ENCODE results near the gene ICA1.
"Not testable (repeated sequence)": the region's sequence is repeated elsewhere in the genome, so short reads cannot be mapped to it uniquely, and the experiment has no call there.

The ICA1 gene

DNA sequence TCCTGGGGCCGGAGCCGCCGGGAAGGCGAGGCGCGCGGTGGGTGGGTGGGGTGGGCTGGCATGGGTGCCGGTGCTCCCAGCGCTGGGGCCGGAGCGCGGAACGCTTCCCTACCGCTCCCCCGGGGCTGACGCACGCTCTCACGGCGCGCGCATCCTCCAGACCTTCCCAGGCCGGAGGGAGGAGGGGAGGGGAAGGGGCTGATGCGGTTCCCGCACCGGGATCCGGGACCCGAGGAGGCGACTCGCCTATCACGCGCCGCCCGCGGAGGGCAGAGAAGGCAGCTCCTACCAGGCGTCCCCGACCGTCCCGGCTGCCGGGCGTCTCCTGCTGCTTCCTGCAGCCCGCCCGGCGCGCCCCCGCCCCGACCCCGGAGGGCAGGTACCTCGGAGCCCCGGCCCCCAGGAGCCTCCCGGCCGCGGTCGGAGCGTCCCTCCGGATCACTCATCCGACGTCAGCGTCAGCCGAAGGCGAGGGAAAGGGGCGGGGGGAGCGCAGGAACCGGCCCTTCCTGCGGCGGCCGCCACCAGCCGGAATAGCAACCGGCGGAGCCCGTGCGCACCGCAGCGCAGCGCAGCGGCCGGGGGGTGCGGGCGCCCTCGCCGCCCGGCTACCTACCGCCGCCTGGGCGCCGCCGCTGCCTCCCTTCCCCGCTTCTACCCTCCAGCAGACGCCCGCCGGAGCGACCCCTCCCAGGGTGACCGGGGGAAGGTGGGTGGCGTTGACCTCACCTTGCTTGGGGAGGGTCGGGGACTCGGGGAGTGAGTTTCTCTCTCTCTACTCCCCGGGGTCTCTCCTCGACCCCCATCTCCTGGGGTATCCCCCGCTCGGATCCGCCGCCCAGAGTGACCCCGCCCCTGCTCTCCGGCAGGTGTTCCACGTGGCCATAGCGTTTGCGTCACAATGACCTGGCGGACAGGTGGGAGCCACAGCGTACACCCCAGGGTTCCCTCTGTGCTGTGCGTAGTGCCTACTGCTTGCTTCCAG, at the start of gene ICA1:
ICA1 (minus strand) TSS at position 457 of the 985 bp plus-strand sequence. CDS start 26,241 bp downstream, outside the sequence.
- DNase-seq = peak; percentile 66

DNA sequence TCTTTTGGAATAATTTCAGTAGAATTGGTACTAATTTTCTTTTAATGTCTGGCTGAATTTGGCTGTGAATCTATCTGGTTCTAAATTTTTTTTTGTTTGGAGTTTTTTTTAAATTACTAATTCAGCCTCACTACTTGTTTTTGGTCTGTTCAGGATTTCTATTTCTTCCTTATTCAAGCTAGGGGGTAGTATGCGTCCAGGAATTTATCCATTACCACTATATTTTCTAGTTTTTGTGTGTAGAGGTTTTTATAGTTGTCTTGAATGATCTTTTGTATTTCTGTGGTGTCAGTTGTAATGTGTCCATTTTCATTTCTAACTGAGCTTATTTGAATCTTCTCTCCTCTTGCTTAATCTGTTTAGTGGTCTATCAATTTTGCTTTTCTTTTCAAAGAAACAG, 48.9 kb upstream of the ICA1 start:
- DNase-seq = no peak

- no peak for DNase-seq
Measured at GRCh38 chr7:8305625-8306388, 43.8 kb upstream of the ICA1 start.

GRCh38 chr7:8305104-8305503, 43.1 kb upstream of the ICA1 start:
- no peak for DNase-seq

- DNase-seq = no peak
Measured at GRCh38 chr7:8303904-8304528, 42.0 kb upstream of the ICA1 start.

- DNase-seq = not testable (repeated sequence)
Measured at GRCh38 chr7:8297023-8297422, 35.1 kb upstream of the ICA1 start.

DNA sequence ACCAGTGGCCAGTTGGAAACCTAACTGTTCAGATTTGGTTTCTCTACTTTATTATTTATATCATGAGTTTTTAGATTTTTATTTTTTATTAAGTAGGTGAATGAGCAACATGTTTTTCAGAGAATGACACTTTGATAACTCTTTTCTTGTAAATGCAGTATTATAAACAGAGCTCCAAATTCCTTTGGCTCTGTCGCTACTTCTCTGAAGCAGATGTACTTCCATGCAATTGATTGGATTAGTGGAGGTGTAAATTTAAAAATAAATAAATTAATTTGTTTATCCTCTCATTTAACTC, 34.3 kb upstream of the ICA1 start:
- no peak for DNase-seq

GRCh38 chr7:8295638-8296361, 33.8 kb upstream of the ICA1 start:
- peak; percentile 92 for DNase-seq

- peak; percentile 32 for DNase-seq
Measured at GRCh38 chr7:8291397-8292141, 29.6 kb upstream of the ICA1 start.

GRCh38 chr7:8290645-8291308, 28.8 kb upstream of the ICA1 start:
- peak; percentile 96 for DNase-seq

DNA sequence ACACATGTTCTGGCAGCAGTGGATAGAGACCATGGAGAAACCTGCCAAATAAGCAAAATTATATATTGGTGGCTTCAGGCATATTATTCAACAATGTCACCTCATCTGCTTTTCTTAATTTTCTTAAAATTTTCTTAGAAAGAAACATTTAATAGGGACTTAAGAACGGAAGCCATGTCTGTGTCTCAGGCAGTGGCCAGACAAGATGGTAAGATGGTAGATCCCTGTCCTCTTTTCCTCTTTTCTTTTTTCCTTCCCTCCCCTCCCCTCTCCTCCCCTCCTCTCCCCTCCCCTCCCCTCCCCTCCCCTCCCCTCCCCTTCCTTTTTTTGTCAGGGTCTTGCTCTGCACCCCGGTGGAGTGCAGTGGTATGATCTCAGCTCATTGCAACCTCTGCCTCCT, 24.2 kb upstream of the ICA1 start:
- DNase-seq = no peak

- no peak for DNase-seq
Measured at GRCh38 chr7:8285155-8285554, 23.2 kb upstream of the ICA1 start.

- peak; percentile 6 for DNase-seq
Measured at GRCh38 chr7:8284606-8285005, 22.6 kb upstream of the ICA1 start.

DNA sequence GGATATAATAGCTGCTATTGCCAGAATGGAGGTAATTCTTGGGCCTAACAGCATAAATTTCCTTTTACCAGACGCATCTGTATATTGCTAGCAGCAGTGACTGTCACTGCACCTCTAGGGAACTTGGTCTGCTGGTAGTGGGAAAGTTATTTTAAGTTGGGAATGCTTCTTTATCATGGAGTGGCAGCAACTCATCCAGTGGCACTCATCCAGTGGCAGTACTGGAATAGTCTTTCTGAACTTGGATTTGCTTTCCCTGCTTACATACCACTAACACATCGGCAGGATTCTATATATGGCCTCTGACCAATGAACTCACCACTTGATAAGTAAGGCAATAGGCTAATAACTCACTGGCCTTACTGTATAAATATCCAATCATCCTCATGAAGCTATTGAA, 22.0 kb upstream of the ICA1 start:
- DNase-seq = no peak

- no peak for DNase-seq
Measured at GRCh38 chr7:8282871-8283270, 20.9 kb upstream of the ICA1 start.

- no peak for DNase-seq
Measured at GRCh38 chr7:8282162-8282561, 20.2 kb upstream of the ICA1 start.

DNA sequence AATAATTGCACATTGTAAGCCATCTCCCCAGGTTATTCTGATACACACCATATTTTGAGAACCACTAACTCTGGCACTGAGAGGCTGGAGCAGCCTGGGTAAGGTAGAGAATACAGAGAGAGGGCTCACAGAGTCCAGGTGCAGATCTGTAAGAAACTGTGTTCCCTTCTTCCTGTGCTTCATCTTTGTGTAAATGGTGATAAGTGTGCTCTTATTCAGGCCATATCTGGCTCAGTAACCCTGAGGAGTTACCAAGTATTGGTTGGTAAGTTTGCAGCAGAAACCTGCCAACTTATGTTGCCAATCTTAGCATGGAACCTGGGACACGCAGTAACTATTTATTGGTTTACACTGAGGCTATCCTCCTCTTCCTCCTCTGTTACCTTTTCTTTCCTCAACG, 16.2 kb upstream of the ICA1 start:
- DNase-seq = no peak

DNA sequence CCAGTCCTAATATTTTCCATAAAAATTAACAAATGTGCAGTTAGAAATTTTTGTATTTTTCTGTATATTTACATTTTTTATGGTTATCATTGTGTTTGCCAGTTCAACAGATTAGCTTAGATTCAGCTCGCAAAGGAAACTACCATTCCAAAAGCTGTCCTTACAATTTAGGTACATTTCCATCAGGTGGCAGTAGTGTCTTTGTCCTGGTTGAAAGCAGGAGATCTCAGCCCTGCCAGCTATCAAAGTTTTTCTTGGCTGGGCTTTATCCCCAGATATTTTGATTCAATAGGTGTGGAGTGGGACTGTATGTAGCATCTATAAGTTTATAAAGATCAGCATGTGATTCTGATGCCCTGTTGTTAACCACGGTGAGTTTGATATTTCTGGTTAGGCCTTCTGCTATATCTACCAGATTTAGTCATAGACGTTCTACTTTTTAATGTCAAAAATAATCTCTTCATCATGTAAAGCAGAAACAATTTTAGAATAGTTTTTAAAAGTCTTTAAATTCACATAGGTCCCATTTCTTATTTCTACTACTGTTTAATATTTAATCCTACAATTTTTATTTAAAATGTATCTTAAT, 15.5 kb upstream of the ICA1 start:
- peak; percentile 43 for DNase-seq

DNA sequence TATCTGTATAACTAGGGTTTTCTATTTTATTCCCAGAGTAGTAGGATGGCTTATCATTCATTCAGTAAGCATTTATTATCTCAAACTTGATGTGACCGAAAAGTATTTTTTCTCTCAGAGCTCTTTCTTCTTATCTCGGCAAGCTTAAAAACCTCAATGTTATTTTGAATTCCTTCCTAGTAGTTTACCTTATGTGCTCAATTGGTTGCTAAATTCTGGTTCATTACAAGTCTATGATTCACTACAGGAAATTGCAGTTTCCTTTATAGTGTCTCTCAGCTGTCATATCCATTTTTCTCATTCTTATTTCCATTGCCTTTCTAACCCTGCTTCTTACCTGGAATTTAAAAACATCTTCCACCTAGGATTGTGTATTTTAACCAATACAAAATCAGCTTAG, 12.6 kb upstream of the ICA1 start:
- no peak for DNase-seq

GRCh38 chr7:8271960-8272359, 10.0 kb upstream of the ICA1 start:
- DNase-seq = no peak

GRCh38 chr7:8263048-8263447, 1.1 kb upstream of the ICA1 start:
- DNase-seq = no peak

Data from NCI-H2029 (cell line).